HG03469 (cell line): ENCODE measurements around the gene CHKA.

Source experiments
- ATAC-seq: cut with Tn5 transposase; IDR thresholded peaks from one replicate; pipeline ENCODE4 v1.9.1; 2021; ENCODE audit warnings: mild to moderate bottlenecking, moderate library complexity, moderate number of reproducible peaks; ENCODE audit not compliant: unreplicated experiment

Gene CHKA

DNA sequence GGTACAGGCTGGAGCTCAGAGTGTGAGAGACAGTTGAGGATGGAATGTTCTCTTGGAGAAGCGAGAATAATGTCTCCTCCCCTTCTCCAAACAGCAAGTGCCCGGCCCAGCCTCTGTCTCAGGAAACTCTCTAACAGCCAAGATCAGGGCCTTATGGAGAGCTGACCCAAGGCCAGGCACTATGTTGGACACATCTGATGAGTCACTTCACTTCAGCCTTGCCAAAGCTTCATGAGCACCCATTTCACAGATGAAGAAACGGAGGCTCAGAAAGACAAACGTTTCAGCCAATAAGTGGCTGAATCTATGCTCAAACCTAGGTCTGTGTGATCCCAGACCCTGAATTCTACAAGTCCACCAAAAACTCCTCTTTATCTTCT, 22.1 kb upstream of the CHKA start:
- ATAC-seq, result no peak

DNA sequence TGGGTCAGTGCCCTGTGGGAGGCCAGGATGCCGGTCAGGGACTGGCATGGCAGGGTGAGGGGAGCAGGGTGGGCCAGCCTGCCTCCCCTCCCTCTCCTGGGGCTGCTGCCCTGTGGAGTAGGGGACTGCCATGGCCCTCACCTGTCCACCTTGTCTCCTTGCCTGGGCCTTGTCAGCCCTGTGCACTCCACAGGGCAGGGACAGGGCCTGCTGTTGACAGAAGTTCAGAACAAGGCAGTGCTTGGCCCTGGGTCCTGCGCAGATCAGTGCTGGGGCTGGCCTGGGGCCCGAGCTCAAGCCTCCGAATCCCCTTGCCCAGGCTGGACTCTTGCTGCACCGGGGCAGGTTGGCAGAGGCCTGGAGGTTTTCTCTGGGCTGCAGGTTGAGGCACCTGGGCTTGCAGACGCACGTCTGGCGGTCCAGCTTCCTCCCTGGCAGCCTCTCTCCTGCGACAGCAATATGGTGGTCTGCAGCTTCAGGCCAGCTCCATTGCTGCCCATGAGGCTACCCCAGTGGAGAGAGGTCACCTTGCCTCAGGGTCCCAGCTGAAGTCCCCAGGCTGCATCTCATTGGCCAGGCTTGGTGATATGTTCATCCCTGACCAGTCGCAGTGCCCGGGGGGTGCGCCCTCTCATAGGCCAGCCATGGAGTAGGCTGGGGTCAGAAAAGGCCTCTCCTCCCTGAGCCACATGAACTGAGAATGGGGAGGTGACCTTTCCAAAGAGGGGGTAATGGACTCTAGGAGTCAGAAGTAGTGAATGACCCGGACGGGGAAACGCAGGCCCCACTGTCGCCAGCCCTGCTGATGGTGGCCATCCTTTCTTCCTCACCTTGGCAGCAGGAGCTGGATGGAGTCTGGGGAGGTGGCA, 21.5 kb upstream of the CHKA start:
- ATAC-seq, result no peak

DNA sequence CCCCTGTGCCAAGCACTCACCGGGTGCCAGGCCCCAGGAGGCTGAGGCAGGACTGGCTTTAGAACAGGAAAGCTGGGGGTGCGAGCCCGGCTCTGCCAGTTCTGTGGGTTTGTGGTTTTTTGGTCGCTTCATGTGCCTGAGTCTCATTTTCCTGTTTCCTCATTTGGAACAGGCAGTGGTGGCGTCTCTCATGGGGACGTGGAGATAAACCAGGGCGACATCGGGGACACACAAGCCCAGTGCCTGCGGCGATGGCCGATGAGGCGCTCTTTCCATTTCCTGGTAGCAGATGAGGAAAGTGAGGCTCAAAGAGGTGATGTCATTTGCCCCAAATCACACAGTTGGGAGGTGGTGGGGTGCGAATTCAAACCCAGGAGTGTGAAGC, 20.8 kb upstream of the CHKA start:
- no peak for ATAC-seq

DNA sequence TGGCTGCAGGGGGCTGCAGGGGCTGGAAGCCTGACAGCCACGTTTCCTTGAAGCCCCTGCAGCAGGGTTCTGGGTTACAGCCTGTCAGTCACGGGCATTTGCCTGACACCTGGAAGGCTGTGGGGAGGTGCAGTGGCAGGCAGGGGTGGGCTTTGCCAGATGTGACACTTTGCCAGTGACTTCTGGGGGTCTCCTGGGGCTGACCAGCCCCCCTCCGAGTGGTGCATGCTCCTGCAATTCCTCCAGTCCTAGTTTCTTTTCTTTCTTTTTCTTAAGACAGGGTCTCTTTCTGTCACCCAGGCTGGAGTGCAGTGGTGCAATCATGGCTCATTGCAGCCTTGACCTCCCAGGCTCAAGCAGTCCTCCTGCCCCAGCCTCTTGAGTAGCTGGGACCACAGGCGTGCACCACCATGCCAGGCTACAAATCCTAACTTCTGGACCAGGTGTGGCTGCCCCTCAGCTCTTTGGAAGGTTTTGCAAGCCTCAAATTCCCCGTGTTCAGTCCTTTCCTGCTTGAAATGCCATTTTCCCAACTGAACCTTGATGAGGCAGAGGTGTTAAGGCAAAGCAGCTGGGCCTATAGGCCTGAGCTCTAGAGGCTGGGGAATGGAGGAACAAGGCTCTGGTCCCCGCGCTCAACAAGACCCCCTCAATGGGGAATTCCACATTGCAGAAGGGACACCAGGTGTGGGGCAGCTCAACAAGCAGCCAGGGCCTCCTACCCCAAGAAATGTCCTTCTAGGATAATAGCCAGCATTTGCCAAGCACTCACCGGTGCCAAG, 20.2 kb upstream of the CHKA start:
- no peak for ATAC-seq

DNA sequence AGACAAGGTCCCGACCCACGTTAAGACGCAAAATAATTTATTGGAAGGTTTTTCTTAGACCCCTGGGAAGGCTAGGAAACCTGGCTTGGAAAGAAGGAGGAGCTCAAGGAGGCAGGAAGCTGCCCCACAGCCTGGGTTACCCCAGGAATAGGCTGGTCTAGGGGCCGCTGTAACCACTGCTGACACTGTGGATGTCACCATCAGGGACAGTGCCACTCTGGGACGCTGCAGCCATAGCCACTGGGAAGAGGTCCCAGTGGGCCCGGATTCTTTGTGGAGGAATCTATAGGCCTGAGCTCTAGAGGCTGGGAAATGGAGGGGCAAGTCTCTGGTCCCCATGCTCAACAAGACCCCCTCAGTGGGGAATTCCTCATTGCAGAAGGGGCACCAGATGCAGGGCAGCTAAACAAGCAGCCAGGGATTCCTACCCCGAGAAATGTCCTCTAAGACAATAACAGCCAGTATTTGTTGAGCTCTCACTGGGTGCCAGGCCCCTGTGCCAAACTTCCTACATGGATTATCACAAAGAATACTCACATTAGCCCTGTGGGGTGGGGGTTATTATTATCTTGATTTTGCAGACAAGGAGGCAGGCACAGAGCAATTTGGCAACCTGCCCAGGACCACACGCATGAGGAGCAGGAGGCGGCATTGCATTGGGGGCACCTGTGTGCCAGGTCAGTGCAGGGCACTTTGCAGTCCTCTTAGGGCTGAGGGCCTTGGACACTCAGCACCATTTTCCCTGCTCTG, 19.5 kb upstream of the CHKA start:
- ATAC-seq, result no peak

DNA sequence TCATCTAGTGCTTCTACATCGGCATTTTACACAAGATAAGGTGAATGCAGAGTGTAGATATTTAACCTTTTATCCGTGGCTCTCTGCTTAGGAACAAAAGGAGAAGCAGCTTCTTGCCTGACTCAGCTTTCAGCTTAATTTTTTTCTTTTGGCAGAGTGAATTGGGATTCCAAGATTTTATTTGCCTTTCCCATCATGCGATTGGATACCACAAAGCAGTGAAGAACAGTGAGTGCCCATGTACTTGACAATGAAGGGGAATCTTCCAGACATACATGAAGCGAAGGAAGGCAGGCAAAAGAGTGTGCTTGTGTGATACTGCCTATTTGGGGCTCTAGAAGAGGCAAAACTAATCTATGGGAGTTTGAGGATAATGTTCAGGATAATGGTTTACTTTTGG, 17.0 kb upstream of the CHKA start:
- no peak for ATAC-seq

DNA sequence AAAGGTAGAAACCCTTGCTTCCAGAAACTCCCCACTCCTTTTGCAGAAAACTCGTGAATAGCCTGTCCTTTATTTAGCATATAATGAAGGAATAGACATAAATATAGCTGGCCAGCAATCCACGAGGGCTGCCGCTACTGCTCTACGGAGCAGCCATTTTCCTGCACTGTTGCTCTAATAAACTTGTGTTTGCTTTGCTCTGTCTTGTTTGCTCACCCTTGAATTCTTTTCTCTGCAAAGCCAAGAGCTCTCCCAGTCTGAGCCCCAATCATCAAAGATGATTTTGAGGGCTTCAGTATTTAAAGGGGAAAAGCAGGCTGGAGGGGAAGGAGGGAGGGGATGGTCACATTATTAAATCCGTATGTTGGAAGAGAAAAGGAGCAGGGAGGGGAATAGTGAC, 16.6 kb upstream of the CHKA start:
- ATAC-seq, result no peak

DNA sequence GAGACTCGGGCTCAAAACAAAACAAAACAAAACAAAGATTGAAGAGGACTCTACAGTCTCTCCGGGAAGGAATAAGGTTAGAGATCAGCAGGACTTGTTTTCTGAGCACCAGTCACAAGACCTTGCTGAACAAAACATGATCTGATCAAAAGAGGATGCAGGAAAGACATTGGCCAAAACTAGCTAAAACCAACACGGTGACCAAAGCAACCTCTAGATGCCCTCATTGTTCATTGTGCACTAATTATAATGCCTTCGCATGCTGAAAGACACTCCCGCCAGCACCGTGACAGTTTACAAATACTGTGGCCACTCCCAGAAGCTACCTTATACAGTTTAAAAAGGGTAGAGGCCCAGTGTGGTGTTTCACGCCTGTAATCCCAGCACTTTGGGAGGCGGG, 15.7 kb upstream of the CHKA start:
- ATAC-seq, result no peak

DNA sequence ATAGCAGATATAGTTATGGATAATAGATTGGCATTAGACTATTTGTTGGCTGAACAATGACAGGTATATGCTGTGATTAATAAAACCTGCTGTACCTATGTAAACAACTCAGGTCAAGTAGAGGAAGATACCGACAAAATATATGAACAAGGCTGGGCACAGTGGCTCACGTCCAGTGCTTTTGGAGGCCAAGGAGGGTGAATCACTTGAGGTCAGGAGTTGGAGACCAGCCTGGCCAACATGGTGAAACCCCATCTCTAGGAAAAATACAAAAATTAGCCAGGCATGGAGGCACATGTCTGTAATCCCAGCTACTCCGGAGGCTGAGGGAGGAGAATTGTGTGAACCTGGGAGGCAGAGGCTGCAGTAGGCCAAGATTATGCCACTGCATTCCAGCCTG, 14.0 kb upstream of the CHKA start:
- ATAC-seq, result no peak

DNA sequence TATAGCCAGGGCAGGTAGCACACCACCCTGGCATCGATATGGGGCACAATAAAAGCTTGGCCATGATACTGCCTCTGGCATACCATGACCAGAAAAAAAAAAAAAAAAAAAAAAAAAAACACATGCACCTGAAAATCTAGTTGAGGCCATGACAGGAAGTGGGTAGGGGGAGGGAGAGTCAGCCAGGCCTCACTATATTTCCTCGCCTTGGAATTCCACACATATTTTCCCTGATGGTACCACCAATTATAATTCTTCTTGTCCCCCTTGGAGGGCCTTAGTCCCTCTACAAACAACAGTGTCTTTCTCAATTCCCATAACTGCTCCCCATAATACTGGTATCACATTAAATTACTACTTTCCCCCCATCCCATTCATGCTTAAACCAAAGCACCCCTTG, 12.6 kb upstream of the CHKA start:
- no peak for ATAC-seq

DNA sequence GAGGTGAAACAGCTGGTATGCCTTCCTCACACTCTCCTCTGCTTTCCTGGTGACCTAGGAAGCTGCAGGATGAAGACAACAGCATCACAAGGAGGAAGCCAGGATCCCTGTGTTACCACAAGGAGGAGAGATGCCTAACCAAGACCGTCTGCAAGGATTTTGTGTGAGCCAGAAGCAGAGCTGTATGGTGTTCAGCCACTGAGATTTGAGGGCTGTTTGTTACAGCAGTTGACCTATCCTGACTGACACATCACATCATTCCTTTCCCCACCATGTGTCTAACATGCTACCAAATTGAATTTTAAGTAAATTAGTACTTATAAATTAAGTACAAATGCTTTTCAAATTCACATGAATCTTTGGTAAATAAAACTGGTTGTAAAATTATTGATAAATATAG, 8.9 kb upstream of the CHKA start:
- no peak for ATAC-seq

DNA sequence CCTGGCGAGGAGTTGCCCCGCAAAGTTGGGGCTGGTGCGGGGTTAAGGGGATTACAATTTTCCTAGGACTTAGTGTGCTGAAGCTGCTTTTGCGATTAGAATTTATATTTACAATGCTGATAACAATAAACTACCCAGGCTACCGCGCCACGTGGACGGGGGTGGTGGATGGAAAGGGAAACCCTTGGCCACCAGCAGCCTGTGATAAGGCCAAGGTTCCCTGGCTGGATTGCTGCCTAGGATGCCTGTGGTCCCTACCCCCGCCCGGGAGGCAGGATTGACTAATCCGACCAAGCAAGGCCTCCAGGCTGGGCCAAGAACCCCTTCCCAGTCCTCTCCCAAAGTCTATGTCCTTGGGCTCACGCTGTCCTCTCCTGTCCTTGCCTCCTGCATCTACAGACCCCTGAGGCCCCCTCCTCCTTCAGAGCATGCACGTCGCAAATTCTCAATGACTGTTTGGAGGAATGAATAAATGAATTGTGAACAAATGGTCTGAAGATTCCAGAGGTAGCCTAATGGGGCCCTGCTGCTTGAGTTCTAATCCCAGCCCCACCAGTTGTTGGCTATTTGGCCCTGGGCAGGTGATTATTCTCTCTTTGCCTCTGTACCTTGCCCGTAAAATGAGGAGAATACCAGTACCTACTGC, 7.6 kb upstream of the CHKA start:
- no peak for ATAC-seq

DNA sequence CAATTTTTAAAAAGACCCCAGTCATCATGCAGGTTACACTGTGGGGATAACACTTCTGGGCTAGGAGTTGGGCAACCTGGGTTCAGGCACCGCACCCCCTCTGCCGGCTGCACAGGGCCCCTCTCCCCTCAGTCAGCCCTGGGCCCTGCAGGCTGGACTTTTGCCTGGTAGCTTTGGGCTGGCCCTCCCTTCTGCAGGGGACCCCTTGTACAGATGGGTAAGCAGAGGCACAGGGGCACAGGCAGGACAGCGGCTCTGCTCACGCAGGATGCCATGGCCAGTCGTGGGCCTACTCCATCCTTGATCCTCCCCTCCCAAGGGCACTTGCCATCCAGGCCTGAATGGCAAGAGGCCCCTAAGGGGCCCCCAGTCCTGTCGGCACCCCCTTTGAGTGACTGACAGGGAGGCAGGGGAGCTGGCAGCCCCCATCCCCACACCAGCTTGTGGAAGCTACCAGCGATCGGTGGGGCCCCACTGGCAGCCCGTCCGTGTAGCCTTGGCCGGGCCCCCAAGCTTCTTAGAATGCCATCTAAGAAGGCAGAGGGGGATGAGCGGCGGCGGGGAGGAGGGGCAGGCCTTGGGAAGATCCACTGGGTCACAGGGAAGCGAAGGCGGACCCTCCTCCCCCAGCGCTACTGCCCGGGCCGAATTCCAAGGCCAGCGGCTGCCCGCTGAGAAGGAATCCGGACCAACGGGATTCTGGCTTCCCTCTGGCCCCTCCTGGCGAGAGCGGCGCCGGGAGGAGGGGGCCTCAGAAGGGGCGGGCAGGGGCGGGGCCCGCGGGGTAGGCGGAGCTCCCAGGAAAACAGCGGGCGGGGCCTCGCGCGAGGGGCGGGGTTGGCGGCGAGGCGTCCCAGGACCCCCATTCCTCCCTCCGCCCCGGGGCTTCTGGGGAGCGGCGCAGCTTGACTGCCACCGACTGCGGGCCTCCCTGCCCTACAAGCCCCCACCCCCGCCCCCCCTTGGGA, 6.8 kb upstream of the CHKA start:
- ATAC-seq, result no peak

DNA sequence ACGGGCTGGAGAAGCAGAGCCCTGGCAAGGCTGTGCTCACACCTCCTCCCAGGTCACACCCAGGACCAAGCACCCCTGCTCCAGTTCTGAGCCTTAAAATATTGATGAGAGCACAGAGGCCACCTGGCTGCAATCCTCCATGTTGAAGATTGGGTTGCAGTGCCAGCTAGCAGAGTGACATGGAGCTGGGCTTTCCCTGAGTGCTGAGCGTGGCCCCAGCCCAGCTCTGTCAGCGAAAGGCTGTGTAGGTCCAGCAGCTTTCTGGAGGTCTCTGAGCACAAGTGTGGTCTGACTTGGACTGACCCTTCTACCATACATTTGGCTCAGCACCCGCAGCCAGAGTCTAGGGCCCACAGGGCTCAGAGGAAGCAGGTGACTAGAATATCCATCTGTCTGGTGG, 4.0 kb upstream of the CHKA start:
- no peak for ATAC-seq

DNA sequence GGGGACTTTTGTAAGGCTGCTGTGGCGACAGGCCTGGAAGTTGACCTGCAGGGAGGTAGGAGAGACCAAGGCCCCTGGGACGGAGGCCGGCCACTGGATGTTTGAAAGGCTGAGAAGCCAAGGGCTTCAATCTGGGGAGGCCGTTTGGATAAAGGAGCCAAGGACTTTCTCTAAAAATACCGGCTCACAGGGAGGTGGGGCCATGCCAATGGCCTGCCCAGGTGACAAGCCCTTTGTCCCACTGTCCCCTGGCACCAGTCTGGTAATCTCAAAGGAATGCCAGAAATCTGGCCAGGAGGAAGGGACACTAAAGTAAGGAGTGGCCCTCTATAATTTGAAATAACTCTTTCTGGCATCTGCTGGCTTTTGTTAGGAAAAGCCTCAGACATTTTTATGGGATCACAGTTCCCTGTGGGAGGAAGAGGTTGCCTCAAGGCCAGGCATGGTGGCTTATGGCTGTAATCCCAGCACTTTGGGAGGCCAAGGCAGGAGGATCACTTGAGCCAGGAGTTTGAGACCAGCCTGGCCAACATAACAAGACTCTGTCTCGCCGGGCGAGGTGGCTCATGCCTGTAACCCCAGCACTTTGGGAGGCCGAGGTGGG, 1.9 kb upstream of the CHKA start:
- ATAC-seq, result no peak

DNA sequence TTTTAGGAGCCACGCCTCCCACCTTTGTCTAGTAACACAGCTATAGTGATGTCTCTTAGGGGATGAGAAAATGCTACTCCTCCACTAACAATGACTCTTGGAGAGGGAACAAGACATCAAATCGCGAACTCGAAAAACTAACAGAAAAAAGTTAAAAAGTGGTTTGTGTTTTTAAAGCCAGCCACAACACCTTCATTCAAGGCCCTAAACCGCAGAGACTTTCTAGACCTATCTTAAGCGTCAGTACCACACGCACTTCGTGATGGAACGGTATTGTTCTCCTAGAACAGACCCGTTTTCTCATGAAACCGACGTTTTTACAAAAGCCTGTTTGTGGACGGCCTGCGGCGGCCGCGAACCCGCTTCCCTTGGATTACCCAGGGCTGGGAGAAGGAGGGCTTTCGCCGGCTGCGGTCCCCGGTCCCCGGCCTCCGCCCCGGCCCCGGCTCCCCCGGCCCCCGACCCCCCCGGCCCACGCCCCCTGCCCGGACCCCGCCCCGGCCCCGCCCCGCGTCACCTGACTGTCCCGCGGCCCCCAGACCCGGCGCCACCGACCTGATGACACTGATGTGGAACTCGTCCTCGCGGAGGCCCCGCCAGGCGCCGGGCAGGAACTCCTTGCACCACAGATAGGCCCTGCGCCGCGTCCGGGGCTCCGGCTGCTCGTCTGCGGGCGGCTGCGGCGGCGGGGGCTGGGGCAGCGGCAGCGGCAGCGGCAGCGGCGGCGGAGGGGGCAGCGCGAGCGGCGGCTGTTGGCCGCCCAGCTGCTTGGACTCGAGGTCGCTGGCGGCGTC, 718 bp downstream of the CHKA start:
- ATAC-seq, result no peak

DNA sequence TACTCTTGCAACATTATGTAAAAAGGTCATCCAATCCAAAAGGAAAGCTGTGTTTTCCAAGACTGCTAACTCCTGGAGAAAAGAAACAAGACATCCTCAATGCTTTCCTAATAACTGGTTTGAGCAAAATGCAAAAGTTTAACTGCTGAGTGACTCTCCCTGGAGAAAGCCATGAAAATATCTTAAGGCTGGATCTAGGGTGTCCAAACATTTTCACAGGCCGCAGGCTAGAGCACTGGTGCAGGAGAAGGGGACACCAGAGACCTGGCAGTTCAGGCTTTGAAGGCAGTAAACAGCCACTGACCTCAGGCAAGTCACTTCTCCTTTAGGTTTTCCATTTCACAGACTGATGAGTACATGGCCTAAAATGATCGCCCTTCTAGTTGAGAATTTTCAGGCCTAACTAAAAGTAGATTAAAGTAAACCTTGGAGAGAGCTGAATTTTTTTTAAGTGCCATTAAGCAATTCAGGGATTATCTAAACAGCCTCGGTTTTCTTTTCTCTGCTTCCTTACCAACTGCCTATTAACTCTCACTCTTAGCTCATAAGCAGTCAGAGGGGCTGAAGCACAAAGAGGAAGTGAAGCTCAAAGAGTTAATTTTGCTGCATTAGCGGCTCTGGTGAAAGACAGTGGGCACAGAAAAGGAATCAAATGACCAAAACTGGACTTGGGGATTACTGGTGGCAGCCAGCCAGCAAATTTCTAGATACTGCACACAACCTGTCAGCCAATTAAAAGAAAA, 2.3 kb downstream of the CHKA start:
- no peak for ATAC-seq

DNA sequence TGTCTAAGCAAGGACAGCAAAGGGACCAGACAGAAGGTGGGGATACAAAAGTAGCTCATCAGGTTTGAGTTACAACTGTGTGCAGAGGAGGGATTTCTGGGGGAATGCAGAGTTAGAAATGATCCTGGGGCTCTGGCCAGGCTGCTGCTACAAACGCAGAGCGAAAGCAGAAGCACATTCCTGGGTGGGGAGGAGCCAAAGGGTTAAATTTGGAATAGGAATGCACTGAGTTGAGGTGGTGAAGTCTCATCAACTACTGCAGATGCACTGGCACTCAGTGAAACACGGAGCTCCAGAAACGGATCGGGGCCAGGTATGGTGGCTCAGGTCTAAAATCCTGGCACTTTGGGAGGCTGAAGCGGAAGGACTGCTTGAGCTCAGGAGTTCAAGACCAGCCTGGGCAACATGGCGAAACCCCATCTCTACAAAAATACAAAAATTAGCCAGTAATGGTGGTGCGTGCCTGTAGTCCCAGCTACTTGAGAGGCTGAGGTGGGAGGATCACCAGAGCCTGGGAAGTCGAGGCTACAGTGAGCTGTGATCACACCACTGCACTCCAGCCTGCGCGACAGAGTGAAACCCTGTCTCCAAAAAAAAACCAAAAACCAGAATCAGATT, 3.2 kb downstream of the CHKA start:
- ATAC-seq, result no peak
